HepG2 (cell line): ENCODE results near the gene TNFRSF25. TPM values are rescaled to one million over a fixed set of nuclear protein-coding genes. Genes with fewer than 3 reads are reported as not detected.
A peak's percentile ranks its signal among the peaks of the same experiment; 100 is the strongest.

Source experiments
- ETS1 ChIP-seq: sonication (generic); formaldehyde crosslinking; IDR thresholded peaks from 2 replicates; pipeline ENCODE4 v1.4.0; 2020; ENCODE audit warnings: missing genetic modification reagents
- FOXC1 ChIP-seq: sonication (generic); formaldehyde crosslinking; IDR thresholded peaks from 2 replicates; pipeline ENCODE4 v1.8.0; 2022; ENCODE audit warnings: mild to moderate bottlenecking, missing genetic modification reagents, borderline replicate concordance
- GABPB1 ChIP-seq: IDR thresholded peaks from 2 replicates; pipeline ENCODE4 v1.6.1; 2016; ENCODE audit warnings: mild to moderate bottlenecking, missing genetic modification reagents, moderate library complexity, missing compliant biosample characterization
- MNT ChIP-seq: fragments of 450-650 bp; IDR thresholded peaks from 2 replicates; pipeline ENCODE4 v1.6.1; 2016
- SRSF1 ChIP-seq: fragments of 200-400 bp; formaldehyde crosslinking; optimal IDR thresholded peaks from 2 replicates; pipeline ENCODE3; 2017; ENCODE audit warnings: mild to moderate bottlenecking, low read depth, low read length, moderate library complexity
- TAF1 ChIP-seq: sonication (generic); formaldehyde crosslinking; IDR thresholded peaks from 2 replicates; pipeline ENCODE4 v1.4.0; 2020; ENCODE audit warnings: missing genetic modification reagents
- TGIF2 ChIP-seq: IDR thresholded peaks from 2 replicates; pipeline ENCODE4 v1.6.1; 2016; ENCODE audit warnings: control low read depth, missing compliant biosample characterization
- ZNF121 ChIP-seq: sonication (generic); formaldehyde crosslinking; IDR thresholded peaks from 2 replicates; pipeline ENCODE4 v1.5.0; 2020; ENCODE audit warnings: mild to moderate bottlenecking, missing genetic modification reagents
- ZNF224 ChIP-seq: sonication (generic); formaldehyde crosslinking; IDR thresholded peaks from 2 replicates; pipeline ENCODE4 v1.5.0; 2020; ENCODE audit warnings: mild to moderate bottlenecking, missing genetic modification reagents
- ZNF317 ChIP-seq: sonication (generic); formaldehyde crosslinking; IDR thresholded peaks from 2 replicates; pipeline ENCODE4 v1.5.0; 2020; ENCODE audit warnings: mild to moderate bottlenecking, missing genetic modification reagents
- ZNF407 ChIP-seq: sonication (generic); formaldehyde crosslinking; IDR thresholded peaks from one replicate; pipeline ENCODE4 v1.5.1; 2020; ENCODE audit warnings: mild to moderate bottlenecking, missing genetic modification reagents; ENCODE audit errors: not compliant biosample characterization
- ZNF546 ChIP-seq: sonication (generic); formaldehyde crosslinking; conservative IDR thresholded peaks from 2 replicates; pipeline ENCODE4 v1.8.1; 2023; ENCODE audit warnings: mild to moderate bottlenecking, missing genetic modification reagents
- polyA plus RNA-seq, 8 experiments: library from polyadenylated mRNA; depleted of rRNA in 3 of 8; stranded (reverse) in 7 of 8; unstranded in 1 of 8; fragments of >200 nt; fragmentation: Illumina TruSeq in 4 of 8; extraction: Trizol in 4 of 8; gene quantifications; 2 replicates each; pipeline versions ENCODE4 v1.2.1 to v1.2.3, GENCODE V29; 2011 to 2016; ENCODE audit warnings: low read depth in 4 of 8, missing spikeins in 1 of 8, mixed read lengths in 1 of 8; ENCODE audit not compliant: insufficient read depth in 1 of 8
- total RNA-seq, 5 experiments: library from RNA; depleted of rRNA; stranded (reverse); fragments of >200 nt; fragmentation: Illumina TruSeq; extraction: Trizol; gene quantifications; 2 replicates each; pipeline ENCODE4 v1.2.3, GENCODE V29; 2016; ENCODE audit warnings: low read depth in 1 of 5
- TF ChIP-seq, protein P1 (sequence below): sonication (generic); formaldehyde crosslinking; conservative IDR thresholded peaks from 2 replicates; pipeline ENCODE4 v1.8.0; 2022; ENCODE audit warnings: missing genetic modification reagents
- TF ChIP-seq, protein P2 (sequence below): sonication (generic); formaldehyde crosslinking; IDR thresholded peaks from 2 replicates; pipeline ENCODE4 v1.8.0; 2022; ENCODE audit warnings: mild to moderate bottlenecking, missing genetic modification reagents

Gene TNFRSF25
- total and polyA plus RNA-seq, 2 of the 13 experiments (the other 11 are each of a cell fraction or from before 2014, with no cell fraction given) = 1.4 to 1.5 TPM

DNA sequence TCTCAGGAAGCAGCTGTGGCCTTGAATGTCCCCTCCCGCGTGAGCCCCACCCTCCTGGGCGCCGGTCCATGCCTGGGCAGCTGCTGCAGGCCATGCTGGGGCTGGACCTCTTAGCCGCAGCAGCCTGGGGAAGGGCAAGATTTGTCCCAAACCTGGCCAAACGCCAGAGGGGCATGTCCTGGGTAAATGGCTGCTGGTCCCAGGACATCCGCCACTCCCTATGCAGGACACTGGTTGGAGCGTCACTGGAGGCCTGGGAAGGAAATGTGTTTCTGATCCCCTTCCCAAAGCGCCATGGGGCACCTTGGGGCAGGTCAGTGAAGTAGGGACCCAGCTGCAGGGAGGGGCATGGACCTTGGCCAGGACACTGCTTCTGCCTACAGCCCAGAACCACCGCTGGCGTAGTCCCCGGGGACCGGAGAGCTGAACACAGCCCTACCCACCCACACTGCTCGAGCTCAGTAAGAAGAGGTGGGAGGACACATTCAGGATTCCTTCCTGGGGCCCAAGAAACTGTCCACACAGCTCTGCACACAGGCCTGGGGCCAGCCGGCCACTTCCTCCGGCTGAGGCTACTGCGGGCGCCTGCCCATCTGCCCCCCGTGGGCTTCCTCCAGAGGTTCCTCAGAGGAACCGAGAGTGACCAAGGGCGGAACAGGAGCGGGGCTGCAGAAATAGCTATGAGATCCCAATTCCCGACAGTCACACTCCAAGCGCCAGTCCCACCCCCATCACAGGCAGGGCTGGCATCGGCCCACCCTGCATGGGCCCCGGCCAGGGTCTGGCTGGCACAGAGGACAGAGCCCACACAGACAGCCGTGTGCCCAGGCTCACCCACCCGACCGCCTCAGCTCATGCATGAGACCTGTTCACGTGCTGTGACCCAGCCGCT, 36.3 kb upstream of the TNFRSF25 start (continued):
- TF ChIP-seq, protein P1, sequence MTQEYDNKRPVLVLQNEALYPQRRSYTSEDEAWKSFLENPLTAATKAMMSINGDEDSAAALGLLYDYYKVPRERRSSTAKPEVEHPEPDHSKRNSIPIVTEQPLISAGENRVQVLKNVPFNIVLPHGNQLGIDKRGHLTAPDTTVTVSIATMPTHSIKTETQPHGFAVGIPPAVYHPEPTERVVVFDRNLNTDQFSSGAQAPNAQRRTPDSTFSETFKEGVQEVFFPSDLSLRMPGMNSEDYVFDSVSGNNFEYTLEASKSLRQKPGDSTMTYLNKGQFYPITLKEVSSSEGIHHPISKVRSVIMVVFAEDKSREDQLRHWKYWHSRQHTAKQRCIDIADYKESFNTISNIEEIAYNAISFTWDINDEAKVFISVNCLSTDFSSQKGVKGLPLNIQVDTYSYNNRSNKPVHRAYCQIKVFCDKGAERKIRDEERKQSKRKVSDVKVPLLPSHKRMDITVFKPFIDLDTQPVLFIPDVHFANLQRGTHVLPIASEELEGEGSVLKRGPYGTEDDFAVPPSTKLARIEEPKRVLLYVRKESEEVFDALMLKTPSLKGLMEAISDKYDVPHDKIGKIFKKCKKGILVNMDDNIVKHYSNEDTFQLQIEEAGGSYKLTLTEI (CRISPR knock-in tag) = no peak
- TF ChIP-seq ZNF317 (no peak), ZNF407 (CRISPR knock-in tag) (no peak), GABPB1 (CRISPR knock-in tag) (0 out of 2 replicates have a peak, but pooled peaks have one; percentile 17), TAF1 (CRISPR knock-in tag) (no peak), FOXC1 (no peak), ZNF121 (CRISPR knock-in tag) (0 out of 2 replicates have a peak, but pooled peaks have one; percentile 21), SRSF1 (peak; percentile 33), ZNF224 (no peak), ZNF546 (CRISPR knock-in tag) (no peak), ETS1 (CRISPR knock-in tag) (no peak), MNT (no peak), TGIF2 (CRISPR knock-in tag) (no peak)
- TF ChIP-seq, protein P2, sequence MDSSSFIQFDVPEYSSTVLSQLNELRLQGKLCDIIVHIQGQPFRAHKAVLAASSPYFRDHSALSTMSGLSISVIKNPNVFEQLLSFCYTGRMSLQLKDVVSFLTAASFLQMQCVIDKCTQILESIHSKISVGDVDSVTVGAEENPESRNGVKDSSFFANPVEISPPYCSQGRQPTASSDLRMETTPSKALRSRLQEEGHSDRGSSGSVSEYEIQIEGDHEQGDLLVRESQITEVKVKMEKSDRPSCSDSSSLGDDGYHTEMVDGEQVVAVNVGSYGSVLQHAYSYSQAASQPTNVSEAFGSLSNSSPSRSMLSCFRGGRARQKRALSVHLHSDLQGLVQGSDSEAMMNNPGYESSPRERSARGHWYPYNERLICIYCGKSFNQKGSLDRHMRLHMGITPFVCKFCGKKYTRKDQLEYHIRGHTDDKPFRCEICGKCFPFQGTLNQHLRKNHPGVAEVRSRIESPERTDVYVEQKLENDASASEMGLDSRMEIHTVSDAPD = no peak
